ENCODE results near the gene CLEC9A. TPM values are rescaled to one million over a fixed set of nuclear protein-coding genes. Genes with fewer than 3 reads are reported as not detected.

Gene CLEC9A
- total and polyA plus RNA-seq, 2 donors (not counting 3 experiments of a cell fraction or from before 2014, with no cell fraction given): not detected

- TSS peak; percentile 2 for BruUV-seq (replicated peaks)
These were observed 38.2 kb downstream of the CLEC9A start for GRCh38 chr12:10068644-10069043.

More at GRCh38 chr12:10068644-10069043, 38.2 kb downstream of the CLEC9A start:
- Histone ChIP-seq H3K9me1 (replicated peaks; ENCODE audit: control insufficient read depth, extremely low read depth, insufficient read depth, low read length) (no peaks in the 10 kb centered on the region), H4K20me1 (replicated peaks; ENCODE audit: control insufficient read depth, extremely low read depth, insufficient read depth, low read length) (no peaks in the 10 kb centered on the region), H2AFZ (ENCODE audit: low read depth, low read length) (no peak overlapping the region), H3K27ac (ENCODE audit: insufficient read depth, low read depth, low read length) (peak overlapping the region; percentile 98), H3K27me3 (ENCODE audit: control insufficient read depth in 2 of 2, insufficient read depth in 2 of 2, low read length in 2 of 2) (no peaks in the 10 kb centered on the region), H3K79me2 (ENCODE audit: control insufficient read depth, insufficient read depth, low read length) (no peaks in the 10 kb centered on the region), H3K36me3 (ENCODE audit: control insufficient read depth in 2 of 2, extremely low read depth in 1 of 2, insufficient read depth in 2 of 2, low read length in 2 of 2) (peaks cover 3 to 6% of the 10 kb centered on the region in 2 experiments), H3K4me3 (replicated peaks in 1 of 3; ENCODE audit: insufficient read depth in 1 of 3, low read depth in 1 of 3, low read length in 3 of 3) (peak overlapping the region in 1 of 3 experiments; percentile 16), H3K9ac (replicated peaks; ENCODE audit: extremely low read depth, insufficient read depth, low read length) (peak overlapping the region; percentile 85), H3K9me3 (replicated peaks; ENCODE audit: control insufficient read depth, insufficient read depth, low read length) (no peaks in the 10 kb centered on the region), H3K4me2 (ENCODE audit: insufficient read depth, low read length) (peak overlapping the region; percentile 84), H3K4me1 (ENCODE audit: control insufficient read depth, extremely low read depth, insufficient read depth, low read length) (peaks cover 44% of the 10 kb centered on the region)
- TF ChIP-seq EZH2 (IDR thresholded peaks at IDR 0.05; ENCODE audit: borderline replicate concordance, low read depth, low read length, severe bottlenecking) (no peak), POLR2A (IDR thresholded peaks at IDR 0.05; ENCODE audit: low read depth, low read length) (no peak), POLR2AphosphoS5 (IDR thresholded peaks at IDR 0.05; ENCODE audit: insufficient read depth, low read depth, low read length) (no peak), JUN (IDR thresholded peaks at IDR 0.05; ENCODE audit: borderline replicate concordance, insufficient read depth, insufficient read length, low read depth) (no peak), FOS (IDR thresholded peaks at IDR 0.05; ENCODE audit: borderline replicate concordance, insufficient read depth, low read length) (no peak), GATA2 (IDR thresholded peaks at IDR 0.05; ENCODE audit: insufficient read depth, insufficient read length, low read depth, low read length) (no peak), MYC (IDR thresholded peaks at IDR 0.05; ENCODE audit: low read depth, low read length) (no peak)
- TF ChIP-seq, protein P1, sequence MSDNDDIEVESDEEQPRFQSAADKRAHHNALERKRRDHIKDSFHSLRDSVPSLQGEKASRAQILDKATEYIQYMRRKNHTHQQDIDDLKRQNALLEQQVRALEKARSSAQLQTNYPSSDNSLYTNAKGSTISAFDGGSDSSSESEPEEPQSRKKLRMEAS (IDR thresholded peaks at IDR 0.05; ENCODE audit: insufficient read depth, insufficient read length): no peak
- TF ChIP-seq, protein P2, sequence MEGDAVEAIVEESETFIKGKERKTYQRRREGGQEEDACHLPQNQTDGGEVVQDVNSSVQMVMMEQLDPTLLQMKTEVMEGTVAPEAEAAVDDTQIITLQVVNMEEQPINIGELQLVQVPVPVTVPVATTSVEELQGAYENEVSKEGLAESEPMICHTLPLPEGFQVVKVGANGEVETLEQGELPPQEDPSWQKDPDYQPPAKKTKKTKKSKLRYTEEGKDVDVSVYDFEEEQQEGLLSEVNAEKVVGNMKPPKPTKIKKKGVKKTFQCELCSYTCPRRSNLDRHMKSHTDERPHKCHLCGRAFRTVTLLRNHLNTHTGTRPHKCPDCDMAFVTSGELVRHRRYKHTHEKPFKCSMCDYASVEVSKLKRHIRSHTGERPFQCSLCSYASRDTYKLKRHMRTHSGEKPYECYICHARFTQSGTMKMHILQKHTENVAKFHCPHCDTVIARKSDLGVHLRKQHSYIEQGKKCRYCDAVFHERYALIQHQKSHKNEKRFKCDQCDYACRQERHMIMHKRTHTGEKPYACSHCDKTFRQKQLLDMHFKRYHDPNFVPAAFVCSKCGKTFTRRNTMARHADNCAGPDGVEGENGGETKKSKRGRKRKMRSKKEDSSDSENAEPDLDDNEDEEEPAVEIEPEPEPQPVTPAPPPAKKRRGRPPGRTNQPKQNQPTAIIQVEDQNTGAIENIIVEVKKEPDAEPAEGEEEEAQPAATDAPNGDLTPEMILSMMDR (IDR thresholded peaks at IDR 0.05; ENCODE audit: extremely low read depth in 1 of 2, insufficient read depth in 1 of 2, low read depth in 1 of 2, low read length in 2 of 2): no peak
- dilution Hi-C loops (cut with MboI; ENCODE audit: extremely low pct_ligation_motif_present, low sequenced_read_pairs) (no loop called here), intact Hi-C loops (cut with micrococcal nuclease) (loop anchor here (1.0 to 10.0 kb wide), 6 partner anchors 31 to 1106 kb away; partner anchors contain the start of genes GABARAPL1 and SMIM10L1)
- DNase-seq (ENCODE audit: low read depth, low spot score) (peak; percentile 67), FAIRE-seq (no peak)
- POLR2A ChIA-PET: interaction anchor here (0.7 to 2.7 kb wide), 7 partner anchors 29 to 144 kb away, joined by 3 to 15 read pairs (median 7); partner anchors contain the start of genes CLEC1A and GABARAPL1
- CTCF ChIA-PET: interaction anchor here (0.7 to 3.2 kb wide), 24 partner anchors 9 to 326 kb away, joined by 3 to 29 read pairs (median 7); partner anchors contain the start of genes CLEC12B and CLEC1A

All from endothelial cell of umbilical vein (primary cell).